ENCODE data around the gene ANKRD29.

- no peak for TF ChIP-seq CTCF (conservative IDR thresholded peaks at IDR 0.05; ENCODE audit: low read length)
- no peak for TF ChIP-seq EZH2phosphoT487 (IDR thresholded peaks at IDR 0.05; ENCODE audit: borderline replicate concordance, low read depth, low read length)
These were observed 78.4 kb downstream of the ANKRD29 start for GRCh38 chr18:23584019-23584983.

All from OCI-LY7 (cell line).